NCI-H187 (cell line): ENCODE results near the gene TAF8.

Source experiments
- DNase-seq, 2 experiments: peaks; one replicate each; lab custom pipeline; 2025; lab: John Stamatoyannopoulos, UW

TAF8 gene

GRCh38 chr6:42095776-42096541 is 45.6 kb downstream of the TAF8 start:
- no peak for DNase-seq

GRCh38 chr6:42099340-42100028 is 49.2 kb downstream of the TAF8 start:
- no peak for DNase-seq

- DNase-seq = no peak
These were observed 49.9 kb downstream of the TAF8 start for GRCh38 chr6:42100029-42100901.

- DNase-seq = no peak
These were observed 50.9 kb downstream of the TAF8 start for GRCh38 chr6:42101186-42101657.

GRCh38 chr6:42103216-42103615 is 52.9 kb downstream of the TAF8 start:
- DNase-seq = no peak

- no peak for DNase-seq
These were observed 53.4 kb downstream of the TAF8 start for GRCh38 chr6:42103753-42104094.

GRCh38 chr6:42104095-42104803 is 53.9 kb downstream of the TAF8 start:
- no peak for DNase-seq

- DNase-seq = no peak
These were observed 54.4 kb downstream of the TAF8 start for GRCh38 chr6:42104804-42105125.

GRCh38 chr6:42105156-42105648 is 54.9 kb downstream of the TAF8 start:
- no peak for DNase-seq

GRCh38 chr6:42105709-42106108 is 55.4 kb downstream of the TAF8 start:
- no peak for DNase-seq

- DNase-seq = no peak
These were observed 56.0 kb downstream of the TAF8 start for GRCh38 chr6:42106112-42107023.

- no peak for DNase-seq
These were observed 57.7 kb downstream of the TAF8 start for GRCh38 chr6:42108071-42108470.

- DNase-seq = no peak
These were observed 60.4 kb downstream of the TAF8 start for GRCh38 chr6:42110683-42111082.

GRCh38 chr6:42112351-42112750 is 62.0 kb downstream of the TAF8 start:
- DNase-seq = no peak

GRCh38 chr6:42113936-42114636 is 63.8 kb downstream of the TAF8 start:
- DNase-seq = no peak

GRCh38 chr6:42117843-42118161 is 67.5 kb downstream of the TAF8 start:
- no peak for DNase-seq

GRCh38 chr6:42118162-42119001 is 68.1 kb downstream of the TAF8 start:
- no peak for DNase-seq

GRCh38 chr6:42120895-42121865 is 70.9 kb downstream of the TAF8 start:
- DNase-seq = no peak
